Activated CD4-positive, CD25-positive, alpha-beta regulatory T cell treated with anti-CD3 and anti-CD28 coated beads, Interleukin-2, amount 50 U/mL, for 24 hours (primary cell): ENCODE results near the gene PARD3.

ENCODE experiments used
- ATAC-seq, 2 donors: fragments of 150-1000 bp; cut with Tn5 transposase; one replicate each; pipeline ENCODE4 v1.10.0; 2021; ENCODE audit warnings: mild to moderate bottlenecking in 1 of 2, moderate library complexity in 1 of 2

PARD3 gene

GRCh38 chr10:34196058-34196433 lies 619.0 kb downstream of the PARD3 start:
- no peak for ATAC-seq

- ATAC-seq, result no peak
These were observed 619.6 kb downstream of the PARD3 start for GRCh38 chr10:34195364-34196057.

GRCh38 chr10:34193931-34194626 lies 621.0 kb downstream of the PARD3 start:
- ATAC-seq, result no peak

GRCh38 chr10:34192646-34193045 lies 622.5 kb downstream of the PARD3 start:
- no peak for ATAC-seq

GRCh38 chr10:34191406-34191805 lies 623.7 kb downstream of the PARD3 start:
- ATAC-seq, result no peak

GRCh38 chr10:34190580-34190979 lies 624.5 kb downstream of the PARD3 start:
- ATAC-seq, result no peak

- no peak for ATAC-seq
These were observed 625.3 kb downstream of the PARD3 start for GRCh38 chr10:34189830-34190229.

GRCh38 chr10:34188221-34188620 lies 626.9 kb downstream of the PARD3 start:
- no peak for ATAC-seq

- ATAC-seq, result no peak
These were observed 627.9 kb downstream of the PARD3 start for GRCh38 chr10:34187201-34187600.

- no peak for ATAC-seq
These were observed 628.4 kb downstream of the PARD3 start for GRCh38 chr10:34186745-34187144.

- no peak for ATAC-seq
These were observed 629.1 kb downstream of the PARD3 start for GRCh38 chr10:34185998-34186397.

GRCh38 chr10:34184939-34185386 lies 630.1 kb downstream of the PARD3 start:
- no peak for ATAC-seq

- ATAC-seq, result no peak
These were observed 630.7 kb downstream of the PARD3 start for GRCh38 chr10:34184397-34184796.

- peak in 1 of 2 donors; percentile 17 for ATAC-seq
These were observed 631.9 kb downstream of the PARD3 start for GRCh38 chr10:34183016-34183796.

- ATAC-seq, result no peak
These were observed 633.4 kb downstream of the PARD3 start for GRCh38 chr10:34181553-34182300.

- ATAC-seq, result no peak
These were observed 634.3 kb downstream of the PARD3 start for GRCh38 chr10:34180749-34181148.

- no peak for ATAC-seq
These were observed 635.8 kb downstream of the PARD3 start for GRCh38 chr10:34179280-34179679.

GRCh38 chr10:34178756-34179155 lies 636.3 kb downstream of the PARD3 start:
- no peak for ATAC-seq

GRCh38 chr10:34178196-34178595 lies 636.9 kb downstream of the PARD3 start:
- ATAC-seq, result no peak

- no peak for ATAC-seq
These were observed 637.7 kb downstream of the PARD3 start for GRCh38 chr10:34177445-34177844.

GRCh38 chr10:34176351-34176750 lies 638.7 kb downstream of the PARD3 start:
- no peak for ATAC-seq

- ATAC-seq, result no peak
These were observed 640.0 kb downstream of the PARD3 start for GRCh38 chr10:34175121-34175520.
